IMR-90 (cell line): ENCODE results near the gene MTIF3. TPM values are rescaled to one million over a fixed set of nuclear protein-coding genes. Genes with fewer than 3 reads are reported as not detected.

ENCODE experiments used
- ATAC-seq: fragments of 200-7000 bp; cut with Tn5 transposase; 2 replicates; pipeline ENCODE4 v1.9.1; 2020; ENCODE audit warnings: low read depth, mild to moderate bottlenecking, moderate library complexity
- BruUV-seq: library from RNA; stranded (reverse); fragments of 400-500 nt; replicated peaks from 2 replicates; lab custom pipeline; 2021; lab: Mats Ljungman, UMichigan
- CTCF ChIA-PET: fragments of 300-600 bp; formaldehyde crosslinking; extraction: SDS; loops from one replicate; lab custom pipeline; 2021; ENCODE audit warnings: antibody characterized with exemption; lab: Yijun Ruan, JAX
- POLR2A ChIA-PET: fragments of 300-600 bp; sonication (Branson Sonifier 250); formaldehyde crosslinking; loops from one replicate; lab custom pipeline; 2022; ENCODE audit warnings: antibody characterized with exemption; ENCODE audit not compliant: unreplicated experiment; lab: Charles Lee
- DNase-seq: peaks from one replicate; pipeline ENCODE4 v3.0.0; 2013
- H2AFZ ChIP-seq: replicated peaks from 2 replicates; pipeline ENCODE3; 2013; ENCODE audit warnings: low read length, mild to moderate bottlenecking; ENCODE audit not compliant: poor library complexity
- H2AK5ac ChIP-seq: 2 replicates; pipeline ENCODE4 v1.6.1; 2013; ENCODE audit warnings: low read depth, low read length, inconsistent platforms
- H2AK9ac ChIP-seq: replicated peaks from 2 replicates; pipeline ENCODE3; 2013; ENCODE audit warnings: mild to moderate bottlenecking, low read depth, low read length, moderate library complexity; ENCODE audit not compliant: poor library complexity
- H2BK120ac ChIP-seq: 2 replicates; pipeline ENCODE4 v1.6.1; 2013; ENCODE audit warnings: low read depth, low read length, inconsistent platforms
- H2BK15ac ChIP-seq: 3 replicates; pipeline ENCODE4 v1.6.1; 2013; ENCODE audit warnings: low read depth, low read length, inconsistent platforms
- H2BK20ac ChIP-seq: 2 replicates; pipeline ENCODE4 v1.6.1; 2013; ENCODE audit warnings: low read depth, mild to moderate bottlenecking, inconsistent platforms, low read length, moderate library complexity
- H2BK5ac ChIP-seq: 2 replicates; pipeline ENCODE4 v1.6.1; 2013; ENCODE audit warnings: mild to moderate bottlenecking, low read depth, low read length, inconsistent platforms; ENCODE audit not compliant: poor library complexity, severe bottlenecking
- H3K14ac ChIP-seq: replicated peaks from 2 replicates; pipeline ENCODE4 v1.6.1; 2013; ENCODE audit warnings: low read depth, low read length, inconsistent platforms
- H3K18ac ChIP-seq: 2 replicates; pipeline ENCODE4 v1.6.1; 2013; ENCODE audit warnings: low read depth, low read length, control low read depth
- H3K23ac ChIP-seq: 2 replicates; pipeline ENCODE4 v1.6.1; 2013; ENCODE audit warnings: low read depth, low read length, inconsistent platforms
- H3K27ac ChIP-seq: 2 replicates; pipeline ENCODE4 v1.5.1; 2013; ENCODE audit warnings: mild to moderate bottlenecking, control low read depth, low read length; ENCODE audit not compliant: insufficient read depth
- H3K27me3 ChIP-seq: 2 replicates; pipeline ENCODE4 v1.6.1; 2013; ENCODE audit warnings: low read length; ENCODE audit not compliant: control insufficient read depth, insufficient read depth
- H3K36me3 ChIP-seq: 2 replicates; pipeline ENCODE4 v1.6.1; 2013; ENCODE audit warnings: low read length, mixed read lengths; ENCODE audit not compliant: control insufficient read depth, insufficient read depth
- H3K4ac ChIP-seq: 2 replicates; pipeline ENCODE4 v1.6.1; 2013; ENCODE audit warnings: low read depth, low read length, inconsistent platforms
- H3K4me1 ChIP-seq: 2 replicates; pipeline ENCODE4 v1.6.1; 2013; ENCODE audit warnings: low read length, mixed read lengths; ENCODE audit not compliant: control insufficient read depth, insufficient read depth
- H3K4me2 ChIP-seq: 2 replicates; pipeline ENCODE4 v1.6.1; 2013; ENCODE audit warnings: low read depth, mild to moderate bottlenecking, control low read depth, low read length, moderate library complexity
- H3K4me3 ChIP-seq: 2 replicates; pipeline ENCODE4 v1.5.1; 2013; ENCODE audit warnings: low read depth, mild to moderate bottlenecking, control low read depth, low read length, moderate library complexity; ENCODE audit not compliant: insufficient read depth
- H3K56ac ChIP-seq: 2 replicates; pipeline ENCODE4 v1.6.1; 2013; ENCODE audit warnings: low read length, inconsistent platforms; ENCODE audit not compliant: insufficient read depth; ENCODE audit errors: extremely low read depth
- H3K79me1 ChIP-seq, 2 experiments: 2 replicates each; pipeline ENCODE4 v1.6.1; 2013; ENCODE audit warnings: low read length in 2 of 2, inconsistent platforms in 1 of 2, low read depth in 1 of 2
- H3K9ac ChIP-seq: 2 replicates; pipeline ENCODE4 v1.6.1; 2013; ENCODE audit warnings: low read depth, low read length, control low read depth
- H3K9me1 ChIP-seq: 2 replicates; pipeline ENCODE4 v1.6.1; 2013; ENCODE audit warnings: low read length, inconsistent platforms; ENCODE audit not compliant: insufficient read depth
- H3K9me3 ChIP-seq: 2 replicates; pipeline ENCODE4 v1.6.1; 2013; ENCODE audit warnings: low read length; ENCODE audit not compliant: control insufficient read depth, insufficient read depth
- H4K20me1 ChIP-seq: 2 replicates; pipeline ENCODE4 v1.6.1; 2013; ENCODE audit warnings: low read length, inconsistent platforms; ENCODE audit not compliant: insufficient read depth
- H4K5ac ChIP-seq: 2 replicates; pipeline ENCODE4 v1.6.1; 2013; ENCODE audit warnings: mild to moderate bottlenecking, low read depth, low read length, control low read depth
- H4K8ac ChIP-seq, 2 experiments: 2 replicates each; pipeline ENCODE4 v1.6.1; 2013; ENCODE audit warnings: low read depth in 2 of 2, low read length in 2 of 2, control low read depth in 1 of 2, inconsistent platforms in 1 of 2
- H4K91ac ChIP-seq: 2 replicates; pipeline ENCODE4 v1.6.1; 2013; ENCODE audit warnings: low read depth, low read length, inconsistent platforms; ENCODE audit not compliant: insufficient read depth
- BHLHE40 ChIP-seq: fragments of 150-350 bp; IDR thresholded peaks from 2 replicates; pipeline ENCODE4 v1.6.1; 2016; ENCODE audit warnings: mild to moderate bottlenecking, low read depth, low read length
- CEBPB ChIP-seq: IDR thresholded peaks from 2 replicates; pipeline ENCODE4 v1.6.1; 2012; ENCODE audit warnings: low read depth, low read length, improper control_type of control experiment
- CHD1 ChIP-seq: IDR thresholded peaks from 2 replicates; pipeline ENCODE4 v1.6.1; 2012; ENCODE audit warnings: low read depth, low read length, improper control_type of control experiment
- FOS ChIP-seq: fragments of 150-350 bp; IDR thresholded peaks from 2 replicates; pipeline ENCODE4 v1.6.1; 2016; ENCODE audit warnings: low read depth, low read length
- MAFK ChIP-seq: IDR thresholded peaks from 2 replicates; pipeline ENCODE4 v1.6.1; 2012; ENCODE audit warnings: low read depth, low read length, improper control_type of control experiment
- MXI1 ChIP-seq: IDR thresholded peaks from 2 replicates; pipeline ENCODE4 v1.6.1; 2012; ENCODE audit warnings: low read depth, mild to moderate bottlenecking, low read length, moderate library complexity, borderline replicate concordance
- NFE2L2 ChIP-seq: fragments of 150-350 bp; IDR thresholded peaks from 2 replicates; pipeline ENCODE4 v1.6.1; 2016; ENCODE audit warnings: low read depth, mild to moderate bottlenecking, low read length
- POLR2A ChIP-seq: IDR thresholded peaks from 2 replicates; pipeline ENCODE4 v1.6.1; 2012; ENCODE audit warnings: mild to moderate bottlenecking, low read depth, low read length
- RCOR1 ChIP-seq: IDR thresholded peaks from 2 replicates; pipeline ENCODE4 v1.6.1; 2012; ENCODE audit warnings: mild to moderate bottlenecking, low read length, improper control_type of control experiment; ENCODE audit not compliant: insufficient replicate concordance
- RFX5 ChIP-seq: IDR thresholded peaks from 2 replicates; pipeline ENCODE4 v1.8.0; 2012; ENCODE audit warnings: low read depth, mild to moderate bottlenecking, low read length, moderate library complexity
- SMC3 ChIP-seq: fragments of 150-350 bp; IDR thresholded peaks from 2 replicates; pipeline ENCODE4 v1.6.1; 2016; ENCODE audit warnings: low read depth, mild to moderate bottlenecking, antibody characterized with exemption, low read length, moderate library complexity
- WGBS, 2 experiments: methylation state at CpG; one replicate each; pipeline versions ENCODE4 v1.1.5 to v1.1.7; 2013; ENCODE audit warnings: missing lambda C conversion rate in 2 of 2; ENCODE audit not compliant: insufficient read length in 1 of 2; ENCODE audit errors: extremely low coverage in 2 of 2; 5-methylcytosine and 5-hydroxymethylcytosine counted together
- dilution Hi-C: fragments of 300-500 bp; cut with HindIII; formaldehyde crosslinking; loops from one replicate; pipeline ENCODE4 v1.14.3; 2018; ENCODE audit warnings: low sequenced_read_pairs; ENCODE audit not compliant: unreplicated experiment
- in situ Hi-C: fragments of 300-500 bp; cut with MboI; formaldehyde crosslinking; loops from 3 replicates; pipeline ENCODE4 v1.14.3; 2019; ENCODE audit warnings: low sequenced_read_pairs, inconsistent platforms, mixed read lengths
- intact Hi-C: fragments of 100-400 bp; cut with micrococcal nuclease; formaldehyde crosslinking; loops from 2 replicates; pipeline ENCODE4 v1.10.0; 2022
- polyA plus RNA-seq, 3 experiments: library from polyadenylated mRNA; depleted of rRNA; stranded (reverse); fragments of >200 nt; gene quantifications; 2 replicates each; pipeline ENCODE4 v1.2.3, GENCODE V29; 2012; ENCODE audit warnings: low replicate concordance in 1 of 3
- total RNA-seq: library from RNA; depleted of rRNA; stranded (reverse); fragments of >200 nt; gene quantifications from 2 replicates; pipeline ENCODE4 v1.2.3, GENCODE V29; 2012
- TF ChIP-seq, protein P1 (sequence below): fragments of 150-350 bp; IDR thresholded peaks from 2 replicates; pipeline ENCODE4 v1.6.1; 2017; ENCODE audit warnings: mild to moderate bottlenecking, antibody characterized with exemption, low read length, low read depth
- TF ChIP-seq, protein P2 (sequence below): fragments of 150-350 bp; IDR thresholded peaks from 2 replicates; pipeline ENCODE4 v1.6.1; 2016; ENCODE audit warnings: low read depth, mild to moderate bottlenecking, low read length, moderate library complexity, borderline replicate concordance
- TF ChIP-seq, protein P3 (sequence below): conservative IDR thresholded peaks from 2 replicates; pipeline ENCODE4 v1.5.1; 2012; ENCODE audit warnings: mild to moderate bottlenecking, low read depth, low read length, improper control_type of control experiment

Gene MTIF3
- total and polyA plus RNA-seq, 2 of the 4 experiments (the other 2 are of a cell fraction) = 31.7 to 41.0 TPM

DNA sequence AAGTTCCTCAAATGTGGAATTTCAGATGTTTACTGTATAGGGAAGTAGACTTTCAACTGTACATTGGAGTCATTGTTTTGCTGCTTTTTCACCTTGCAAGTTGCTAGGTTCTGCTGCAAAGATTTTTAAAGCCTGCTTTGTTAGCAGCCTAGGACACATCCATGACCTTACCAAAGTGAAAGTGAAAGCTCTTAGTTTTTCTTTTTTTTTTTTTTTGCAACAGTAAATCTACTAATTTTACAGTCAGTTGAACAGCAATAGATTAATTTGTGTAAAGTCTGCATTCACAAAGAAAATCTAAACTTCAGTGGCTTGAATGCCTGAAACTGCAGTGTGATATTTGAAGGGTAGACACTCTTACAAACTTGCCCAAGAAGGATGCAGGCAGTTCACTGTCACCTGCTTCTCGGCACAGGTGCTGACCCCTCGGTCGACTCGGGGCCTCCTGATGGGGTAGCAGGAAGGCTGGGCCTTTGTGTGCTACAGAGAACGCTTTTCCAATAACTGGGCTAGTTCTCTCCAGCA, 5.0 kb upstream of the MTIF3 start:
- Histone ChIP-seq H4K8ac (peak overlapping the region; percentile 59 to 81; a peak in 3 of 4 replicates), H3K36me3 (no peaks in the 10 kb centered on the region), H2BK5ac (no peak overlapping the region), H2BK15ac (no peak overlapping the region), H3K4me3 (peak overlapping the region; percentile 40; the same call in 1 of the 2 replicates), H3K18ac (peak overlapping the region; percentile 53), H2BK20ac (no peak overlapping the region), H3K9me3 (no peaks in the 10 kb centered on the region), H2AK5ac (no peak overlapping the region), H3K56ac (no peak overlapping the region), H2BK120ac (no peak overlapping the region), H3K79me1 (no peaks in the 10 kb centered on the region), H3K4me2 (peak overlapping the region; percentile 99), H2AK9ac (no peak overlapping the region), H3K9ac (peak overlapping the region; percentile 58), H3K23ac (no peak overlapping the region), H4K91ac (no peak overlapping the region), H4K20me1 (no peaks in the 10 kb centered on the region), H3K14ac (no peak overlapping the region), H3K4me1 (peaks cover 2% of the 10 kb centered on the region), H2AFZ (peak overlapping the region; percentile 83), H3K27ac (no peak overlapping the region), H4K5ac (peak overlapping the region; percentile 98), H3K27me3 (peaks cover 2% of the 10 kb centered on the region), H3K4ac (no peak overlapping the region), H3K9me1 (no peaks in the 10 kb centered on the region)
- DNase-seq (no peak), ATAC-seq (no peak)
- dilution Hi-C loops = no loop called here
- CTCF ChIA-PET = interaction anchor here (1.0 to 1.1 kb wide), 2 partner anchors 371 to 525 kb away, joined by 3 to 5 read pairs; no protein-coding TSS in a partner anchor
- intact Hi-C loops = no loop called here
- POLR2A ChIA-PET = interaction anchor here (0.6 kb wide), 1 partner anchor 489 kb away, joined by 5 read pairs; no protein-coding TSS in a partner anchor
- in situ Hi-C loops = loop anchor here (10.0 kb wide), 1 partner anchor 59 kb away; no protein-coding TSS in a partner anchor
- 19% methylated on average over 5 of the region's 5 CpGs; no CpG with 5 or more reads in 1 of the 2 experiments for WGBS, 2 experiments
- BruUV-seq = no TSS peak
- no peak for TF ChIP-seq RFX5
- TF ChIP-seq, protein P1, sequence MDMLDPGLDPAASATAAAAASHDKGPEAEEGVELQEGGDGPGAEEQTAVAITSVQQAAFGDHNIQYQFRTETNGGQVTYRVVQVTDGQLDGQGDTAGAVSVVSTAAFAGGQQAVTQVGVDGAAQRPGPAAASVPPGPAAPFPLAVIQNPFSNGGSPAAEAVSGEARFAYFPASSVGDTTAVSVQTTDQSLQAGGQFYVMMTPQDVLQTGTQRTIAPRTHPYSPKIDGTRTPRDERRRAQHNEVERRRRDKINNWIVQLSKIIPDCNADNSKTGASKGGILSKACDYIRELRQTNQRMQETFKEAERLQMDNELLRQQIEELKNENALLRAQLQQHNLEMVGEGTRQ = no peak
- TF ChIP-seq MAFK = no peak
- TF ChIP-seq BHLHE40 = no peak
- no peak for TF ChIP-seq MXI1
- no peak for TF ChIP-seq NFE2L2
- no peak for TF ChIP-seq CEBPB
- TF ChIP-seq, protein P2, sequence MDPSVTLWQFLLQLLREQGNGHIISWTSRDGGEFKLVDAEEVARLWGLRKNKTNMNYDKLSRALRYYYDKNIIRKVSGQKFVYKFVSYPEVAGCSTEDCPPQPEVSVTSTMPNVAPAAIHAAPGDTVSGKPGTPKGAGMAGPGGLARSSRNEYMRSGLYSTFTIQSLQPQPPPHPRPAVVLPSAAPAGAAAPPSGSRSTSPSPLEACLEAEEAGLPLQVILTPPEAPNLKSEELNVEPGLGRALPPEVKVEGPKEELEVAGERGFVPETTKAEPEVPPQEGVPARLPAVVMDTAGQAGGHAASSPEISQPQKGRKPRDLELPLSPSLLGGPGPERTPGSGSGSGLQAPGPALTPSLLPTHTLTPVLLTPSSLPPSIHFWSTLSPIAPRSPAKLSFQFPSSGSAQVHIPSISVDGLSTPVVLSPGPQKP = no peak
- TF ChIP-seq RCOR1 = no peak
- TF ChIP-seq FOS = no peak
- TF ChIP-seq, protein P3, sequence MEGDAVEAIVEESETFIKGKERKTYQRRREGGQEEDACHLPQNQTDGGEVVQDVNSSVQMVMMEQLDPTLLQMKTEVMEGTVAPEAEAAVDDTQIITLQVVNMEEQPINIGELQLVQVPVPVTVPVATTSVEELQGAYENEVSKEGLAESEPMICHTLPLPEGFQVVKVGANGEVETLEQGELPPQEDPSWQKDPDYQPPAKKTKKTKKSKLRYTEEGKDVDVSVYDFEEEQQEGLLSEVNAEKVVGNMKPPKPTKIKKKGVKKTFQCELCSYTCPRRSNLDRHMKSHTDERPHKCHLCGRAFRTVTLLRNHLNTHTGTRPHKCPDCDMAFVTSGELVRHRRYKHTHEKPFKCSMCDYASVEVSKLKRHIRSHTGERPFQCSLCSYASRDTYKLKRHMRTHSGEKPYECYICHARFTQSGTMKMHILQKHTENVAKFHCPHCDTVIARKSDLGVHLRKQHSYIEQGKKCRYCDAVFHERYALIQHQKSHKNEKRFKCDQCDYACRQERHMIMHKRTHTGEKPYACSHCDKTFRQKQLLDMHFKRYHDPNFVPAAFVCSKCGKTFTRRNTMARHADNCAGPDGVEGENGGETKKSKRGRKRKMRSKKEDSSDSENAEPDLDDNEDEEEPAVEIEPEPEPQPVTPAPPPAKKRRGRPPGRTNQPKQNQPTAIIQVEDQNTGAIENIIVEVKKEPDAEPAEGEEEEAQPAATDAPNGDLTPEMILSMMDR = no peak
- TF ChIP-seq SMC3 = no peak
- no peak for TF ChIP-seq POLR2A
- TF ChIP-seq CHD1 = no peak
